ENCODE data around the gene ITPRID2. TPM values are rescaled to one million over a fixed set of nuclear protein-coding genes. Genes with fewer than 3 reads are reported as not detected.

Gene ITPRID2
- total and polyA plus RNA-seq, 8 donors = 90.6 to 175 (median 101) TPM

DNA sequence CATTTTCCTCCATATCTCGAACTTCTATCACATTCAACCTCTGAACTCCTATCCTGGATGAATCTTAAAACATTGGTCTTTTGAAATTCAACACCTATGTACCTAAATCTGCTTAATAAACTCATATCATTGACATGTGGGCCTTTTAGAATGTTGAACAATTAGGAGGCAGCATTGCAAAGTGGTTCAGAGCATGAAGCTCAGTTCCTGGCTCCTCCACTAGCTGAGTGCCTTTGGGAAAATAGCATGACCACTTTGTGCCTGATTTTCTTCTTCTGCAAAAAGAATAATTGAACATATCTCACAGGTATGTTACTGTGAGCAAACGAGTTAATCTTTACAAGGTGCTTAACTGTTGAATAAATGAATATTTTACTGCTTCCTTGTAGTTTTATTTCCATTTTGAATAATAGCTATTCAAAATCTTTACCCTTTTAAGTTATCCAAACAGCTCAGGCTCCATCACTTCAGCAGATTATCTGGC is 14.3 kb upstream of the ITPRID2 start:
- Histone ChIP-seq H3K36me3 (no peaks in the 10 kb centered on the region), H3K4me3 (no peak overlapping the region), H3K27ac (no peak overlapping the region), H3K9me3 (no peaks in the 10 kb centered on the region), H3K4me1 (peaks cover 0 to 4% of the 10 kb centered on the region in 2 donors), H3K27me3 (no peaks in the 10 kb centered on the region)
- no peak for DNase-seq
- intact Hi-C loops (cut with DNase I) = no loop called here
- TF ChIP-seq CTCF (IDR thresholded peaks at IDR 0.05) = no peak
- peak; percentile 23 for ATAC-seq

DNA sequence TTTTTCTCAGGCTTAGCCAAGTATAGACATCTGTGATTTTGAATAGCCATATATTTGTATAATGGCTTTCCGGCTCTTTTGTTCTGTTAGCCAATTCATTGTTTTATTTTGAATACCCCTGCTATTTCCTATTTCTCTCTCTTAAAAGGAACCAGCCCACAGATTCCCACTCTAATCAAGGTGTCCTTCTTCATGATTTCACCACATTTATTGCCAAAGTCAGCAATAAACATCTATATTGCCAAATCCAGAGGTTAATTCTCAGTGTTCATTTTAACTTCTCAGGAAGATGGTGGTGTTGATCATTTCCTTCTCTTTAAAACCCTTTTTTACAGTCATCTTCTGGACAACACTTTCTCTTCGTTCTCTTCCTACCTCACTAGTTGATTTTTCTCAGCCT is 13.1 kb upstream of the ITPRID2 start:
- H3K9me3 ChIP-seq = no peaks in the 10 kb centered on the region
- no peak for DNase-seq
- ATAC-seq = no peak
- no peak overlapping the region for H3K27ac ChIP-seq
- H3K36me3 ChIP-seq = no peaks in the 10 kb centered on the region
- H3K4me1 ChIP-seq = peaks cover 0 to 4% of the 10 kb centered on the region in 2 donors
- TF ChIP-seq CTCF (IDR thresholded peaks at IDR 0.05) = no peak
- H3K4me3 ChIP-seq = no peak overlapping the region
- H3K27me3 ChIP-seq = no peaks in the 10 kb centered on the region
- intact Hi-C loops (cut with DNase I) = no loop called here

DNA sequence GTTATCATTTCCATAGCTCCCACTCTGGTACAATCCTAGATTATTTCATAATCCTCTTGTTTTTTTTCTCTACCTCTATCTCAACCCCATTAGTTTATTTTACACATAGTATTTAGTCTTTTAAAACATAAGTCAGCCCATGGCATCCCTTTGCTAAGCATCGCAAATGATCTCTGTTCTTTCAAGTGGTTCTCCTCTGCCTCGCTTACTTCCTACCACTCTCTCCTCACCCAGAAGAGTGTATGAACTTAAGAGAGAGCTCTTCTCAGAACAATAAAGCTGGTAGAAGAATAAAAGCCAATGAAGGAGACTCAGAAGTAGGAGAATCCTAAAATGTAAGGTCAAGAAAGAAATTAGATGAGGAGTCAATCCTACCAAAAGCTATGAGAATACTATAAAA is 12.2 kb upstream of the ITPRID2 start:
- Histone ChIP-seq H3K4me3 (no peak overlapping the region), H3K36me3 (no peaks in the 10 kb centered on the region), H3K4me1 (peaks cover 0 to 4% of the 10 kb centered on the region in 2 donors), H3K27me3 (no peaks in the 10 kb centered on the region), H3K27ac (no peak overlapping the region), H3K9me3 (no peaks in the 10 kb centered on the region)
- ATAC-seq (no peak), DNase-seq (no peak)
- TF ChIP-seq CTCF (IDR thresholded peaks at IDR 0.05) = no peak
- intact Hi-C loops (cut with DNase I) = no loop called here

- no peaks in the 10 kb centered on the region for H3K27me3 ChIP-seq
- intact Hi-C loops (cut with DNase I) = no loop called here
- ATAC-seq (no peak), DNase-seq (no peak)
- no peaks in the 10 kb centered on the region for H3K36me3 ChIP-seq
- H3K9me3 ChIP-seq = no peaks in the 10 kb centered on the region
- no peak overlapping the region for H3K27ac ChIP-seq
- H3K4me1 ChIP-seq = no peaks in the 10 kb centered on the region
- TF ChIP-seq CTCF (IDR thresholded peaks at IDR 0.05) = no peak
- H3K4me3 ChIP-seq = no peak overlapping the region
Observed at GRCh38 chr2:181882246-181883020, 9.1 kb upstream of the ITPRID2 start.

- no peak for TF ChIP-seq CTCF (IDR thresholded peaks at IDR 0.05)
- H3K36me3 ChIP-seq = no peaks in the 10 kb centered on the region
- no peak for ATAC-seq
Observed at GRCh38 chr2:181884601-181885000, 6.9 kb upstream of the ITPRID2 start.

More at GRCh38 chr2:181884601-181885000, 6.9 kb upstream of the ITPRID2 start:
- no peaks in the 10 kb centered on the region for H3K9me3 ChIP-seq
- H3K27ac ChIP-seq = no peak overlapping the region
- H3K27me3 ChIP-seq = no peaks in the 10 kb centered on the region
- H3K4me3 ChIP-seq = no peak overlapping the region
- no peak for DNase-seq
- intact Hi-C loops (cut with DNase I) = no loop called here
- no peaks in the 10 kb centered on the region for H3K4me1 ChIP-seq
